ENCODE results near the gene MIEF2.
"Not testable (repeated sequence)": the region's sequence is repeated elsewhere in the genome, so short reads cannot be mapped to it uniquely, and the experiment has no call there.

MIEF2 gene

GRCh38 chr17:18260332-18261145 lies at the start of gene MIEF2:
Gene MIEF2 (plus strand): TSS chr17:18260662. CDS start chr17:18262721, 2,059 bp downstream.
- peak; percentile 86 to 91 for DNase-seq

DNA sequence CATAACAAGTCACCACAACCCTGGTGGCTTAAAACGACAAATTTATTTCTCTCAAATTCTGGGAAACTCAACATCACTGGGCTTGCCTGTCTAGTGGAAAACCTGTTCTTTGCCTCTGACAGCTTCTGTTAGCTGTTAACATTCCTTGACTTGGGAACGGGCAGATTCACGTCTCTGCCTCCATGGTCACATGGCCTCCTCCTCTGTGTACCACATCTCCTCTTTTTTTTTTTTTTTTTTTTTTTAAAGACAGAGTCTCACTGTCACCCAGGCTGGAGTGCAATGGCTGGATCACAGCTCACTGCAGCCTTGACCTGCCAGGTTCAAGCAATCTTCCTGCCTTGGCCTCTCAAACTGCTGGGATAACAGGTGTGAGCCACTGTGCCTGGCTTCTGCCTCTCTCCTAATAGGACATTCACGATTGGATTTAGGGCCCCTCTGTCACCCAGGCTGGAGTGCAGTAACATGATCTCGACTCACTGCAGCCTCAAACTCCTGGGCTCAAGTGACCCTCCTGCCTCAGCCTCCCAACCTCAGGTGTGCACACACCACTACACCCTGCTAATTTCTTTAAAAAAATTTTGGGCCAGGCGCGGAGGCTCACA lies 46.7 kb upstream of the MIEF2 start:
- DNase-seq = no peak

DNA sequence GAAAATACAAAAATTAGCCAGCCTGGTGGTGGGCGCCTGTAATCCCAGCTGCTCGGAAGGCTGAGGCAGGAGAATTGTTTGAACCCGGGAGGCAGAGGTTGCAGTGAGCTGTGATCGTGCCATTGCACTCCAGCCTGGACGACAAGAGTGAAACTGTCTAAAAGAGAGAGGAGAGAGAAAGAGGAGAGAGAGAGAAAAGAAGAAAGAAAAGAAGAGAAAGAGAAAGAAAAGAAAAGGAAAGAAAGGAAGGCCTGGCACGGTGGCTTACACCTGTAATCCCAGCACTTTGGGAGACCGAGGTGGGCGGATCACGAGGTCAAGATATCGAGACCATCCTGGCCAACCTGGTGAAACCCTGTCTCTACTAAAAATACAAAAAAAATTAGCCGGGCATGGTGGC lies 43.6 kb upstream of the MIEF2 start:
- not testable (repeated sequence) for DNase-seq

- peak; percentile 35 to 39 for DNase-seq
Observed at GRCh38 chr17:18217412-18218015, 42.9 kb upstream of the MIEF2 start.

GRCh38 chr17:18218756-18219415 lies 41.6 kb upstream of the MIEF2 start:
- DNase-seq = no peak

- DNase-seq = no peak
Observed at GRCh38 chr17:18224053-18224386, 36.4 kb upstream of the MIEF2 start.

DNA sequence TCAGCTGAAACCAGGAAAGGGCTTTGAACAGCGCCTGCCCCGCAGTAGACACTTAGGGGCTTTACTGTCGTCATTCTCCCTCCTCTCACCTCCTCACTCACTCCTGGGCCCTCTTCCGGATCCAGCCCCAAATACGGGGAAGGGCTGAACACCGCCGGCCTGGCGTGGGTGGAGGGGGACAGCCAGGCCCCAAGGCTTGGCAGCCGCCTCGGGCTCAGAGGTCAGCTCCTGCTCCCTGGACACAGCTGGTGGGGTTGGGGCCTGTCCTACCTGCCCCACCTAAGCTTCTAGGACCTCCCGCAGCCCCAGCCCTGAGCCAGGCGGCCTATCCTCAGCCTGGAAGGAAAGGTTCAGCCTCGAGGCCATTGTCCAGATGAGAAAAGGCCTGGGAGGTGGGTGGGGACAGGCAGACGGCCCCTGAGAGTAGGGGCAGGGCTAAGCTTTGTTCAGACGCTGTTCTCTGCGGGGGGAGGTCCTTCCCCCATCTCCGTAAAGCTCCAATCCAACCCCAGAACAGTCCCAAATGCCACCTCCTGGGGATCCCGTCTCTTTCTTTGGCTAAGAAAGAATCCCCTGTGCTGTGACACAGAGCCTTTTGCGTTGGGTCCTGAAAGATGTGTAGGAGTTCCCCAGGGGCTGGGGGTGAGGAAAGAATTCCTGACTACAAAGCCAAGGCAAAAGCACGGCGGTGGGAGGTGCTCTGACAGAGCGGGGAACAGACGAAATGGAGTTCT lies 35.9 kb upstream of the MIEF2 start:
- DNase-seq = no peak

DNA sequence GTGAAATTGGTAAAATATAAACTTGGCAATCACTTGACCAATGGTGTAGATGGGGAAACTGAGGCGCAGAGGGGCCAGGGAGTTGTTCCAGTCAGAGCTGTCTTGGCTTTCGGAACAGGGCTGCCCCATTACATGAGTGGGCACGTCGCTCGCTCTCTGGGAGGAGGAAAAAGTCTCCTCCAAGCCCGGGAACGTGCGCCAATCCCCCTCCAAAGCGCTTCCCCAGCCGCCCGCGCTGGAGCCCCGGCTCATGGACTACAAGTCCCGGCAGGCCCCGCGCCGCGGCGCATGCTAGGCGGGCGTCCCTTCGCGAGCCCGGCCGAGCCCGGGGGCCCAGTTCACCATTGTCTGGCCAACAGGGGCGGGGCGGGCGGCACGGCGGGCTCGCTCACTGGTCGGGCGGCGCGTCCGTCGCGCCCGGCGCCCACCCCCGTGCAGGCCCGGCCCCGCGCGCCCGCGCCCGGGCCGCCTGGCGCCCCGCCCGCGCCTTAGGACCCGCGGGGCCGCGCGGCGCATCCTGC lies 35.3 kb upstream of the MIEF2 start, which contains the start of gene LLGL1:
TSS of gene LLGL1 (plus strand) at position 515 of the 521 bp plus-strand sequence. CDS start 48 bp downstream, outside the sequence.
- peak; percentile 83 to 90 for DNase-seq

DNA sequence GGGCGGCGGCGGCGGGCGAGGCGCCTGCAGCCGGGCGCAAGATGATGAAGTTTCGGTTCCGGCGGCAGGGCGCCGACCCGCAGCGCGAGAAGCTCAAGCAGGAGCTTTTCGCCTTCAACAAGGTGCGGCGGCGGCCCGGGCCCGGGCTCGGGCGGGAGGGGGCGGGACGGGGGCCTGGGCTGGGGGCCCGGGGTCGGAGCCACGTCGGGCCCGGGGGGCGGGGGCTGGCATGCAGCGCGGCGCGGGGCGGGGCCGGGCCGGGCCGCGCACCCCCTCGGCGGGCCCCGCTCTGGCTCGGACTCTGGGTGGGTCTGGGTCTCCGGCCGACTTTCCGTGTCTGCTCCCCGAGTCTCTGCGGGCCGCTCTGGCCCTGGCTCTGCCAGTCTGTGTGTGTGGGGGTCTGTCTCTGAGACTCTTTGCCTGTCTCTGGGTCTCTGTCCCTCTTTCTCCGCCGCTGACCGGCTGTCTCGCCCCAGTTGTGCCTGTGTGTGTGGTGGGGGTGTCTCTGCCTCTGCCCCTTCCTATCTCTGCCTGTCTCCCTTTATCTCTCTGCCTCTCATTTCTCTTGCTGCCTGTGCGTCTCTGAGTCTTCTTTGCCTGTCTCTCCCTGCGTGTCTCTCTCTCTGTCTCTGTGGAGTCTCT lies 34.7 kb upstream of the MIEF2 start:
- DNase-seq = no peak

- no peak for DNase-seq
Observed at GRCh38 chr17:18226284-18226945, 34.0 kb upstream of the MIEF2 start.

DNA sequence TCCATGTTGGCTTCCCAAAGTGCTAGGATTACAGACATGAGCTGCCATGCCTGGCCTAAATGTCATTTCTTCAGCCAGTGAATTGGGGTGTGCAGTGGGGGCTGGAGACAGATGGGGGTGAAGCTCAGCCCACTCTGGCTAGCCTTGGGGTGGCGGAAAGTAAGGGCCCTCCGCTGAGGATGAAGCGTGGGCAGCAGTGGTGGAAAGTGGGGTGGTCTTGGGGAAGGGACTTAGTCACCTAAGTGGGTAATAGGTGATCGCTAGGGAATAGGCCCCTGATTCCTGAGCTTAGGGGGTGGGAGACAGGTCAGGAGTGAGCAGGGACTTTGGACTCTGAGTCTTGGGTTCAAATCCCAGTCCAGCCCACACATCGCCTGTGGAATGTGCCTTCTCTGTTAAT lies 32.8 kb upstream of the MIEF2 start:
- no peak for DNase-seq

DNA sequence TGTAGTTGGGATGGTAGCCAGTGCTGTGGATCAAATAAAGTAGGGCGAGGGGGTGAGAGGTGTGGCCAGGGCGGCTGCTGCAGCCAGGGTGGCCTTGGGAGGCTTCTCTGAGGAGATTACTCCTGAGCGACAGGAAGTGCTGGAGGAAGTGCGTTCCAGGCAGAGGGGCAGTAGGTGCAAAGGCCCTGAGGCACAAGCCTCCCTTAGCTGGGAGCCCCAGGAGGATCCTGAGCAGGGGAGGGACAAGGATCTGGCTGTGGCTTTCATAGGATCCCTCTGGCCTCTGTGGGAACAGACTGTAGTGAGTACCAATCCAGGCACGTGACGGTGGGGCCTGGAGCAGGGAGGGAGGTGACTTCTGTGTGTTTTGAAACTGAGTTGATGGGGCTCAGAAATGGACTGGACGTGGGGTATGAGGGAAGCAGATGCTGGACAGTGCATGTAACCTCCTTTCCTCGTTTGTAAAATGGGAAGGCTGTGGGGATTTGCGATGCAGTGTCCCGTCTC lies 32.2 kb upstream of the MIEF2 start:
- no peak for DNase-seq

- DNase-seq = no peak
Observed at GRCh38 chr17:18229254-18229653, 31.2 kb upstream of the MIEF2 start.

GRCh38 chr17:18229771-18230170 lies 30.7 kb upstream of the MIEF2 start:
- no peak for DNase-seq

GRCh38 chr17:18230288-18231141 lies 29.9 kb upstream of the MIEF2 start:
- no peak for DNase-seq

DNA sequence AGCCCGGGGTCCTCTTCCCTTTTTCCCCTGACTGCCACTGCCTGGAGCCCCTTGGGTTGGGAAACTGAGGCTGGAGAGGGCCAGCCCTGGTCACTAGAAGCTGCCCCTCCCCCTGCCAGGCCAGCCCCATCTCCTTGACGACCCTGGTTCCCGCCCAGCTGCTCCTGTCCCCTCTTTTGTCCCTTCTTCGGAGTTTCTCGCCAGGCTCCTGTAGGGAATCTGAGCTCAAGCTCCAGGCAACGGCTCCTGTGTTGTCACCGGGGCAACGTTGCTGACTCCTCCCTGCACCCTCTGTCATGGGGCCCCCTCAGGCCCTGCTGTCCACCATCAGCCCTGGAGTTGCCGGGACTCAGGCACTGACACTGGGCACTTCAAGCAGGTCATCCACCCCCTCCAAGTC lies 29.3 kb upstream of the MIEF2 start:
- no peak for DNase-seq

DNA sequence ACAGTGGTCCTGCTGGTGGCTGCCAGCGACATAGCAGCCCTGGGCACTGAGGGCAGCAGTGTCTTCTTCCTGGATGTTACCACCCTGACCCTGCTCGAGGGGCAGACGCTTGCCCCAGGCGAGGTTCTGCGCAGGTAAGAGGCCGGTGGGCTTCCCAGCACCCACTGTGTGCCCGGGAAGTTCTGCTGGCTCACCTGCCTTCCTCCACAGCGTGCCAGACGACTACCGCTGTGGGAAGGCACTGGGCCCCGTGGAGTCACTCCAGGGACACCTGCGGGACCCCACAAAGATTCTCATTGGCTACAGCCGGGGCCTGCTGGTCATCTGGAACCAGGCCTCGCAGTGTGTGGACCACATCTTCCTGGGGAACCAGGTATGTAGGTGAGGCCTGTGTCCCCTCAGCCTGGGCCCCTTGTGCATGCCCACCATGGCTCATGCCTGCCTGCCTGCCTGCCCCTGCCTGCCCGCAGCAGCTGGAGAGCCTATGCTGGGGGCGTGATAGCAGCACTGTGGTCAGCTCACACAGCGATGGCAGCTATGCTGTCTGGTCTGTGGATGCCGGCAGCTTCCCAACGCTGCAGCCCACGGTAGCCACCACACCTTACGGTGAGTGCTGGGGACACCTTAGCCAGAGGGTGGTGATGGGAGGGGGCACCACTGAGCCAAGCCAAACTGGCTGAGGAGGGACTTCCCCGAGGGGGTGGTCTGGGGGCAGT lies 26.5 kb upstream of the MIEF2 start:
- no peak for DNase-seq

GRCh38 chr17:18234853-18235380 lies 25.5 kb upstream of the MIEF2 start:
- no peak for DNase-seq

DNA sequence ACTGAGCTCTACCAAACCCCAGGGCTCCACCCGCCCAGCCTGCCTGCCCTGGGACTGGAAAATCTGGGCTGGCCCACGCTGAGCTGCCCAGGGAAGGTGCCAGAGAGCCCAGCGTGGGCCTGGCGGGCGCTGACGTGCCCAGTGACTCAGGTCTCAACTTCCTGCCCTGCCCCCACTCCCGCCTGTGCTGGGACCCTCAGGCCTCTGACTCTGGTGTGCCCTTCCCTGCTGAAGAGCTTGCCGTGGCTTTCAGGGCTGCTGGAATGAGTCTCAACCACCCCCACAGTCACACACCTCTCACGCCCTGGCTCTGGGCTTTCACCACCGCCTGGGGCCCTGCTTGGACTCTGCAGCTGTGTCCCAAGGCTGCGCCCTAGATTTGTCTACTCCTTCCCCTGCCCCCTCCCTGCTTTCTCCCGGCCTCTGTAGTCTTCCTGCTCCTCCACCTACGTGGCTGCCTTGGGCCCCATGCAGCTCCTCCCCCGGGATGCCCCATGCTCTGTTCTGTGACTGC lies 24.7 kb upstream of the MIEF2 start:
- no peak for DNase-seq

Data from NCI-H2081 (cell line).